GM21576 (cell line): ENCODE data around the gene GLB1L3.

Source experiments
- ATAC-seq: cut with Tn5 transposase; IDR thresholded peaks from one replicate; pipeline ENCODE4 v1.9.1; 2021; ENCODE audit warnings: mild to moderate bottlenecking, moderate library complexity; ENCODE audit not compliant: unreplicated experiment

Gene GLB1L3, protein sequence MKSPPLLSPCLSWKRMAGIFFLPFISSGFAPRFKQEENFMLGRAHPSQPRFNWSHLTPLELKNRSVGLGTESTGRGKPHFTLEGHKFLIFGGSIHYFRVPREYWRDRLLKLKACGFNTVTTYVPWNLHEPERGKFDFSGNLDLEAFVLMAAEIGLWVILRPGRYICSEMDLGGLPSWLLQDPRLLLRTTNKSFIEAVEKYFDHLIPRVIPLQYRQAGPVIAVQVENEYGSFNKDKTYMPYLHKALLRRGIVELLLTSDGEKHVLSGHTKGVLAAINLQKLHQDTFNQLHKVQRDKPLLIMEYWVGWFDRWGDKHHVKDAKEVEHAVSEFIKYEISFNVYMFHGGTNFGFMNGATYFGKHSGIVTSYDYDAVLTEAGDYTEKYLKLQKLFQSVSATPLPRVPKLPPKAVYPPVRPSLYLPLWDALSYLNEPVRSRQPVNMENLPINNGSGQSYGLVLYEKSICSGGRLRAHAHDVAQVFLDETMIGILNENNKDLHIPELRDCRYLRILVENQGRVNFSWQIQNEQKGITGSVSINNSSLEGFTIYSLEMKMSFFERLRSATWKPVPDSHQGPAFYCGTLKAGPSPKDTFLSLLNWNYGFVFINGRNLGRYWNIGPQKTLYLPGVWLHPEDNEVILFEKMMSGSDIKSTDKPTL

GRCh38 chr11:134275534-134276395, at the start of gene GLB1L3:
Gene GLB1L3 (plus strand): TSS chr11:134276379. CDS start chr11:134276741, 362 bp downstream.
- ATAC-seq = peak; percentile 66

GRCh38 chr11:134226806-134227325, 49.3 kb upstream of the GLB1L3 start:
- ATAC-seq = no peak

DNA sequence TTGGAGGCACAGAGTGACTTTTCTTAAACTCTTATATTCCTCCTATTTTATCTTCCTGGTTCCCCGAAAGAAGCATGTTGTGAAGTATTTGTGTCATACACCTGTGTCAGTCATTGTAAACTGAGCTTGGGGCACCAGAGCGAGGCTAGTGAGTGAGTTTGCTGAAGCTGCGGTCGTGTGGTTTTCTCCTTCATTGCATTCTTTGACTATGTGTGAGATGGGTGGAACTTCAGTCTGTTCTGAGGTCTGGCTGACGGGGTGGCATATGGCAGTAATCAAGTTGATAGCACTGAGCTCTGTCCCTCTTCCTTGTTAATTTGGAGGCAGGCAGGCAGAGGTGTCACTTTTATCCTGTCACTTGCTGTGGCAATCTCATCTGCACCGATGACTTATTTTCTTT, 47.6 kb upstream of the GLB1L3 start:
- ATAC-seq = peak; percentile 50

DNA sequence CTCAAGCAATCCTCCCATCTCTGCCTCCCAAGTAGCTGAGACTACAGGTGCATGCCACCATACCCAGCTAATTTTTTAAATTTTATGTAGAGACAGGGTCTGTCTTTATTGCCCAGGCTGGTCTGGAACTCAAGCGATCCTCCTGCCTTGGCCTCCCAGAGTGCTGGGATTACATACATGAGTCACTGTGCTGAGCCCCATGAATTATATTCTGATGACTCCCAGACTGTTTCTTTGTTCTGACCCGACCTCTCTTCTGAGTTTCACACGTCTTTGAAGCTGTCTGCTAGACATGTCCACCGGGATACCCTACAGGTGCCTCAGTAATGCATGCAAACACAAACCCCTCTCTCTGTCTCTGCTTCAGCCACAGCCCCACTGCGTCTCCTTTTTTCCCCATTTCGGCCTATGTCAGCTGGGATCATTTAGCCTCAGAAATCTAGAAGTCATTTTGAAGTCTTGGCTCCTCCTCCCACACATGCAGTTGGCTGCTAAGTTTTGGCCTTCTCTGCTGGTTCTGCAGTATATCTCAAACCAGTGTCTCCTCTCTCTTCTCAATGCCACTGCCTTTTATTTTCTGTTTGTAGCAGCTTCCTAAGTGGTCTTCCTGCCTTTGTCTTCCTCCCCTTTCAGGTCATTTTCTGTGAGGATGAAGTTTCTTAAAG, 46.9 kb upstream of the GLB1L3 start:
- ATAC-seq = no peak

DNA sequence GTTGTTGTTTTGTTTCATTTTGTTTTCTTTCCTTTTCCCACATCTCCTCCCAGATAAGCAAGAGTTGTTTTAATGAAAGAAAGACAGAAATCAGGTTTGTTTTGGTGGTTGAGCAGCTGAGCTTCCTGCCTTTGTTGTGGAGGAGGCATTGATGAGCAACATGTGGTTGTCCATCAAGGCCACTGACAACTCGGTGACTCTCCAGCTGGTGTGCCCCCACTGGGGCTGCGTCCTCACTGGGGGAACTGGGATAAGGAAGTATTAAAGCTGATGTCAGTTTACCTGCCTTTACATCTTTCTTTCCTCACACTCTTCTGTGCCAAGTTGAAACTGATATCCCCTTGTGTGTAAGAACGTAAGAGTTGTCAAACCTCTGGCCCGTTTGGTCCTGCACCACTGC, 45.8 kb upstream of the GLB1L3 start:
- ATAC-seq = no peak

DNA sequence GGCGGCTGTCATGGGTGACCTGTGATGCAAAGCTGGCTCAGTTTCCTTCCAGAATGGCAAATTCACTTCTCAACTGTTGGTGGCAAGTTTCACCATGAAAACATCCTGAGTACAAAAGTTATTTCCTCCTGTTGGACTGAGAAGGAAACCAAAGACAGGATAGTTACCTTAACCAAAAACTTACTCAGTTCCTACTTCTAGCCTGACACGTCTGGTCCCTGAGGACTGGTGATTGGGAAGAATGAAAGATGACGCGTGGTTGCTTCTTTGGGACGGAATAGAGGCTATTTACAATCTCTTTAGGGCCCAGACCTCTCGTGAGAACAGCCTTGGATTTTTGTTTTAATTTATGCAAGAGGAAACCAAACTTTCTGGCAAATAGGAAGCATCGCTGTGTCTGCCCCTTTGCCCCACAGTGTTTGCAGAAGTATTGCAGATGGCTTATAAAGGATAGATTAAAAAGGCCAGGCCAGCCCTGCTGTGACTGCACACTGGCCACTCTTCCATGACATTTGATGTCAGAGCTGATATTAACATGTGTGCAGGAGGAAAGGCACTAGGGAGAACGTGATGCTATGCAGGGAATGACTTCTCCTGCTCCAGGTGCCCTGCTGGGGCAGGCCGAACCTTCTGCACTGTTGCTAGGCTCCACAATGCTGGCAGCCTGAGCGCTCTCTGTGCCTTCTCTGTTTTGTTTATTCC, 44.1 kb upstream of the GLB1L3 start:
- ATAC-seq = no peak

GRCh38 chr11:134233729-134234179, 42.4 kb upstream of the GLB1L3 start:
- ATAC-seq = no peak

DNA sequence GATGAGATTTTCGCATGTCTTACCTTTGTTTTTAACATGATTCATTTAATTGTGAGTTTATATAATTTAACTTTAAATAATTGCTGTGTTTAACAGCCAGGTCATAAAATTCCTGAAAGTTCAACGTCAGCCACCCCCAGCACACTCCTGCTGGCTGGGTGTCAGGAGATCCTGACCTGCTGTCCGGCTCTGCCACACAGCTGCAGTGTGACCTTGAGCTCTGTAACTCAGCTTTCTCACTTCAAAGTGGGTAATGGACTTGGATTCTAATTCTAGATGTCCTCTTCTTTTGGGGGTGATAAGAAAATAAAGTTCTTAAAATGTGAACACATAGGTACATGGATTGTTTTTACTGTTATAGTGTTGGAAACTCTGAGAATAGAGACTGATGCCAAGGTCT, 40.8 kb upstream of the GLB1L3 start:
- ATAC-seq = no peak

DNA sequence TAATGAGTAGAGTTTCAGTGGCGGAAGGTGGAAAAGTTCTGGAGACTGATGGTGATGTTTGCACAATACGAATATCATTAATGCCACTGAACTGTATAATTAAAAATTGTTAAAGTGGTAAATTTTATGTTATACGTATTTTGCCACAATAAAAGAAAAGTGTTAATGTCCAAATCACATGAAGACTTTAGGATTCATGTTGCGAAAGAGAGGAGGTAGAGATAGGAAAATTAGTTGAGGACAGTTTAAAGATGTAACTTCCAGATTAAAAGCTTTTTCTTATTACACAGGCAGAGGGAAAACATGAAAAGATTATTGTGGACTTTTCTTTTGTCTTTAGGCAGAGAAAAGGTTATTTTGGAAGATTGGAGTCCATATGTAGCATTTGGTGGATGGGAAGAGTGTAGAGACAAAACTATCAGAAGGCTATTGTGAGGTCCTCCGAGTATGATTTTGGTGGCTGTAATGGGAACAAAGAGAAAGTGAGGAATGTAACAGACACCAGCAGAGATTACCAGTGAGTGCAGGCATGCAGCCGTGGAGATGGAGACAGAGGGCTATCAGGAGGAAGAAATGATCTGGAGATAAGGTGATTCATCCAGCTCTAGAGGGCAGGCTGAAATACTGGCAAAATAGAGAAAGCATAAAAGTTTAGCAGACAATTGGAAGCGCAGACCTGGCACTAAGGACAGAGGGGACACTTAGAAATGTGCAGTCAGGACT, 39.2 kb upstream of the GLB1L3 start:
- no peak for ATAC-seq

DNA sequence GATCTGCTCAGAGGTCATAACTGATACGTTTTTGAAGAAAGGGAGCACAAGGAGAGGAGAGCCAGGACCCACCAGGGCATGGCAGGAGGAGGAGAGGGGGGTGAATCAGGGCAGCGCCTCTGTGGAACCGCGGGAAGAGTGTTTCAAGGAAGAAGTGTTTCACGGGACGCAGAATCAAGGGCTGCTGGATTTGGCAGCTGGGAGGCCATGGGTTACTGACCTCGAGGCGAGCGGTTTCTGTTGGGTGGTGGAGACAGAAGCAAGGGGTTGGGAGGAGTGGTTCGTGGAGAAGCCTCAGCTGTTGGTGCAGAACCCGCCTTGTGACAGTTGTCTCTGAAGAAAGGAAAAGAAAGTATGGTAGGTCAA, 38.6 kb upstream of the GLB1L3 start:
- no peak for ATAC-seq

GRCh38 chr11:134238956-134239355, 37.2 kb upstream of the GLB1L3 start:
- ATAC-seq = no peak

DNA sequence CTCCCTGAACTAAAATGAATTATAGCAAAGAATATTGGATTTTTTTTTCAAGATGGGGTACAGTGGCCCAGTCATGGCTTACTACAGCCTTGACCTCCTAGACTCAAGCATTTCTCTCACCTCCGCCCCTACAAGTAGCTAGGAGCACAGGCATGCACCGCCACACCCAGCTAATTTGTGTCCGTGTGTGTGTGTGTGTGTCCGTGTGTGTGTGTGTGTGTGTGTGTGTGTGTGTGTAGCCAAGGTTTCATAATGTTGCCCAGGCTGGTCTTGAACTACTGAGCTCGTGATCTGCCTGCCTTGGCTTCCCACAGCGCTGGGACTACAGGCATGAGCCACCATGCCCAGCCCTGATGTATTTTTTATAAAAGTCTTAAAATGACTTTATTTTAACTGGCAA, 35.6 kb upstream of the GLB1L3 start:
- ATAC-seq = no peak

DNA sequence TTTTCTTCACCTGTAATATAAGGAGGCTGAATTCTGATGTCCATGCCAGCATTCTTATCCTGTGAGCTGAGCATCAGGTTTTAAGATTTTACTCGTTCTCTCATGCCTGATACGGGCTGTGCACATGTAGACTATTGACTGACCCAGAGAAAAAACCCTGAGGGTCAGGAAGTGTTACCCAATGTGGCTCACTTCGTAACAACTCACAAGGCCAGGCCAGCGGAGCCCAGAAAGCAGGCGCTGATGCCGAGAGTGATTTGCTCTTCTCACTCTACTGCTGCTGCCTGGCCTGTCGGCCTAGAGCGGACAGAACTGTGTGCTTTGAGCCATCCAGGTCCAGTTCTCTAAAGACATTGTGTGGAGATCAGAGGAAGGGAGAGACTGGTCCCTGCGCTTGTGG, 33.8 kb upstream of the GLB1L3 start:
- ATAC-seq = no peak

GRCh38 chr11:134243913-134244312, 32.3 kb upstream of the GLB1L3 start:
- ATAC-seq = no peak

DNA sequence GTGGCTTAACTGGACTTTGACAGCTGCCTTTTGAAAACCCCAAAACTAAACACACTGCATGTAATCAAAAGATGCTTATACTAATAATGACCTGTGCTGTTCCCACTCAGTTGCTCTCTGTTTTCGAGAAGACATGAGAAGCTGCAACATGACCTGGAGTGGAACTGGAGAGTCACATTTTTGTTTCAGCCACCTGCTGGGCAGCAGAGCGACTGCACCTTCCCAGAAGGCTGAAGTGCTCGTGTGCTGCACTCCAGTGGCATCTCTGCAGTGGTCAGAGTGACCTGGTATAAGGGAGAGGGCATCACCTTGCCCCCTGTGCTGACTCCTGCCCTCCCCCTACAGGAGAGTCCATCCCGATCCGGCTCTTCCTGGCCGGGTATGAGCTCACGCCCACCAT, 31.6 kb upstream of the GLB1L3 start:
- peak; percentile 73 for ATAC-seq

GRCh38 chr11:134245434-134245833, 30.7 kb upstream of the GLB1L3 start:
- ATAC-seq = no peak

DNA sequence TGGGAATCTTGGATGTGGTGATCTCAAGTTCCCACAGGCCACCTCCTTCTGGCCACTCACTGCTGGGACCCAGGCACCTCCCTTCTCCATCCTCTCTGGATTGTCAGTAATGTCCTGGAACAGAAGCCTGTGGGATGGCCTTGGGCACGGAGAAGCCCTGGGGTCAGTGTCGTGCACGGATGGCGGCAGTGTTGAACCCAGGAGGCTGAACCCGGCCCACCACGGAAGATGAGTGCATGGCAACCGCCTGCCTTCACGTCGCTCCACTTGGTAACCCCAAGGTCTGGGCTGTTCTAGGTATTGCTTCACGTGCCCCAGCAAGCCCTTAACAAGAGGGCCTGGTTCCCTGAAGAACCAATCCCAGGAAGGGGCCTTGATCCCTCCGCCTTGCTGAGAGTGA, 30.1 kb upstream of the GLB1L3 start:
- ATAC-seq = no peak

DNA sequence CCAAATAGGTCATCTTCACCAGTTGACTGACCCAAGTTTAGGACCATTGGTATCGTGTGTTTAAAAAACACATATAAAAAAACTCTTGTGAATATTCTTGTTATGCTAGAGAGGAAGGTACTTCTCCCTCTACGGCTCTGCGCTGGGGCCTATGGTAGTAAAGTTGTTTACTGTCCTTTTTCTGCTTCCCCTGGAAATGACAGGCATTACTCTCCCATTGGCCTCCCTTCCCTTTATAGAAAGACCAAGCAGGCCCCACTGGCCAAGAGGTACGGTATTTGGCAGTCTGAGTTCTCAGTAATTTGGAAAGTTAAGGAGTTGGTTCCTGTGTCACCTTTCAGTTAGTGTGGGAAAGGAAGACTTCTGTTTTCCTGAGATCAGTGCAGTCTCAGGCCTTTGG, 29.5 kb upstream of the GLB1L3 start:
- no peak for ATAC-seq

DNA sequence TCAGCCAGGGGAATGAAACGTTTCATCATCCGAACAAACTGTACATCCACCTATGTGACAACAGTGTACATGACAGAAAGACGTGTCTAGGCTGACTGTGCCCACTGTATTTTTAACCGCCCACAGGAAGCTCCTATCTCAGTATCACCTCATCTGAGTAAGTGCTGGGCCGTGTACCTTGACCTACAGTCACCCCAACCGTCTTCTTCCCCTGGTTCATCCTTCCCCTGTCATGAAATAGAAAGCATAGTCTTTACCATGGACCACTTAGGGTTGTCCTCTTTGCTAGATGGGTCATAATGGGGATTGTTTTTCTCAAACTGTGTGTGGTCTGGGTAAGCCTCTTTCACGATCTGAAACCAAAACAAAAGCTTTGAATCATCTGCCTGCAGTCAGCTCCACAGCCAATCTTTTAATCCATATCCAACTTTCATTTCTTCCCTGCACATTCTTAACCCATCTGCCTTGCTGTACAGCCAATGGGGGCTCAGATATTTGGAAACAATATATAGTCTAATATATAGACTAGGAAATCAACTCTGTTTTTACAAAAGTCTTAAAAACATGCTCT, 27.2 kb upstream of the GLB1L3 start:
- no peak for ATAC-seq
